HepG2 (cell line): ENCODE results near the gene MEIOB. TPM values are rescaled to one million over a fixed set of nuclear protein-coding genes. Genes with fewer than 3 reads are reported as not detected.

ENCODE experiments used
- ATAC-seq: fragments of 200-7000 bp; cut with Tn5 transposase; 3 replicates; pipeline ENCODE4 v1.9.1; 2020; ENCODE audit warnings: mild to moderate bottlenecking, moderate library complexity
- BruUV-seq: library from RNA; stranded (reverse); fragments of 400-500 nt; replicated peaks from 2 replicates; lab custom pipeline; 2021; lab: Mats Ljungman, UMichigan
- CTCF ChIA-PET: fragments of 300-600 bp; formaldehyde crosslinking; extraction: SDS; loops from one replicate; lab custom pipeline; 2021; ENCODE audit warnings: low total read pairs, inconsistent platforms, low intra/inter-chr PET ratio; lab: Yijun Ruan, JAX
- POLR2A ChIA-PET: fragments of 350-600 bp; sonication (Branson Sonifier 250); formaldehyde crosslinking; loops from one replicate; lab custom pipeline; 2020; ENCODE audit warnings: antibody characterized with exemption, inconsistent platforms; lab: Yijun Ruan, JAX
- DNase-seq: peaks from one replicate; pipeline ENCODE4 v3.0.0-alpha.2; 2015; ENCODE audit warnings: low spot score
- FAIRE-seq: peaks from 3 replicates; lab custom pipeline; 2011; peaks lifted over from hg19 to GRCh38; lab: Jason Lieb, UNC
- H2AFZ ChIP-seq: one replicate; pipeline ENCODE4 v1.6.1; 2011; ENCODE audit warnings: low read length, inconsistent platforms
- H3K27ac ChIP-seq: fragments of 300-600 bp; 3 replicates; pipeline ENCODE4 v1.8.0; 2011; ENCODE audit warnings: mixed run types, mild to moderate bottlenecking, mixed read lengths, low read length, inconsistent platforms; ENCODE audit not compliant: insufficient read depth; ENCODE audit errors: extremely low read length
- H3K27me3 ChIP-seq, 2 experiments: fragments of 200-600 bp in 1 of 2; 2 replicates in 1 of 2; 3 replicates in 1 of 2; pipeline versions ENCODE4 v1.6.0 to v1.8.0; 2011; ENCODE audit warnings: low read length in 2 of 2, mild to moderate bottlenecking in 2 of 2, moderate library complexity in 2 of 2, inconsistent platforms in 1 of 2; ENCODE audit not compliant: insufficient read depth in 2 of 2, control insufficient read depth in 1 of 2
- H3K36me3 ChIP-seq, 2 experiments: fragments of 200-600 bp in 1 of 2; replicated peaks in 1 of 2; 2 replicates in 1 of 2; 3 replicates in 1 of 2; pipeline versions ENCODE4 v1.5.1 to v1.8.0; 2011; ENCODE audit warnings: low read length in 2 of 2, inconsistent platforms in 1 of 2; ENCODE audit not compliant: insufficient read depth in 2 of 2, control insufficient read depth in 1 of 2
- H3K4me1 ChIP-seq: 2 replicates; pipeline ENCODE4 v1.5.1; 2012; ENCODE audit warnings: low read length, inconsistent platforms; ENCODE audit not compliant: insufficient read depth
- H3K4me2 ChIP-seq: 2 replicates; pipeline ENCODE4 v1.6.0; 2011; ENCODE audit warnings: low read depth, low read length, inconsistent platforms
- H3K4me3 ChIP-seq, 3 experiments: fragments of 200-600 bp in 1 of 3; sonication (generic), shearing (Covaris generic) in 1 of 3; replicated peaks in 1 of 3; 2 replicates each; pipeline ENCODE4 v1.5.1; 2011 to 2016; ENCODE audit warnings: low read length in 3 of 3, inconsistent platforms in 2 of 3, low read depth in 2 of 3, mild to moderate bottlenecking in 2 of 3, control low read depth in 1 of 3, mixed read lengths in 1 of 3; ENCODE audit not compliant: insufficient read depth in 1 of 3
- H3K79me2 ChIP-seq: one replicate; pipeline ENCODE4 v1.6.1; 2011; ENCODE audit warnings: low read length, inconsistent platforms; ENCODE audit not compliant: insufficient read depth
- H3K9ac ChIP-seq: 2 replicates; pipeline ENCODE4 v1.6.0; 2011; ENCODE audit warnings: mild to moderate bottlenecking, low read depth, low read length, inconsistent platforms; ENCODE audit not compliant: insufficient read depth
- H3K9me3 ChIP-seq: 2 replicates; pipeline ENCODE4 v1.5.1; 2012; ENCODE audit warnings: mild to moderate bottlenecking, low read length
- H4K20me1 ChIP-seq: 2 replicates; pipeline ENCODE4 v1.6.0; 2011; ENCODE audit warnings: inconsistent platforms, mild to moderate bottlenecking, low read length, moderate library complexity; ENCODE audit not compliant: insufficient read depth
- CREM ChIP-seq, 2 experiments: sonication (generic) in 1 of 2; formaldehyde crosslinking in 1 of 2; IDR thresholded peaks; 2 replicates each; pipeline versions ENCODE4 v1.4.0 to v1.6.1; 2016 to 2020; ENCODE audit warnings: antibody characterized with exemption in 1 of 2, mild to moderate bottlenecking in 1 of 2, missing genetic modification reagents in 1 of 2
- GATAD2A ChIP-seq: IDR thresholded peaks from 2 replicates; pipeline ENCODE4 v1.6.1; 2016
- HOXA3 ChIP-seq: sonication (generic); formaldehyde crosslinking; IDR thresholded peaks from 2 replicates; pipeline ENCODE4 v1.5.0; 2020; ENCODE audit warnings: missing genetic modification reagents
- ISX ChIP-seq: sonication (generic); formaldehyde crosslinking; conservative IDR thresholded peaks from 2 replicates; pipeline ENCODE4 v1.5.0; 2020; ENCODE audit warnings: missing genetic modification reagents
- KLF13 ChIP-seq: sonication (generic); formaldehyde crosslinking; IDR thresholded peaks from 2 replicates; pipeline ENCODE4 v1.4.0; 2020; ENCODE audit warnings: mild to moderate bottlenecking, missing genetic modification reagents
- KLF6 ChIP-seq: IDR thresholded peaks from 2 replicates; pipeline ENCODE4 v1.8.0; 2016; ENCODE audit warnings: missing biosample characterization, missing genetic modification reagents
- MATR3 ChIP-seq: sonication (generic); formaldehyde crosslinking; IDR thresholded peaks from 2 replicates; pipeline ENCODE4 v1.4.0; 2020; ENCODE audit warnings: missing genetic modification reagents
- RBAK ChIP-seq: sonication (generic); formaldehyde crosslinking; IDR thresholded peaks from 2 replicates; pipeline ENCODE4 v1.5.1; 2020; ENCODE audit warnings: mild to moderate bottlenecking, missing genetic modification reagents
- RFX5 ChIP-seq: IDR thresholded peaks from 2 replicates; pipeline ENCODE4 v1.6.1; 2011; ENCODE audit warnings: low read depth, low read length, improper control_type of control experiment
- YY1 ChIP-seq: IDR thresholded peaks from 2 replicates; pipeline ENCODE4 v1.6.1; 2011; ENCODE audit warnings: low read length, low read depth, moderate library complexity, mild to moderate bottlenecking; ENCODE audit not compliant: insufficient read depth, insufficient replicate concordance
- ZFP36L1 ChIP-seq: sonication (generic); formaldehyde crosslinking; IDR thresholded peaks from 2 replicates; pipeline ENCODE4 v1.8.0; 2022; ENCODE audit warnings: mild to moderate bottlenecking, missing genetic modification reagents, moderate library complexity
- ZNF207 ChIP-seq: fragments of 450-650 bp; IDR thresholded peaks from 2 replicates; pipeline ENCODE4 v1.6.1; 2016; ENCODE audit warnings: antibody characterized with exemption, borderline replicate concordance
- ZNF441 ChIP-seq: sonication (generic); formaldehyde crosslinking; IDR thresholded peaks from 2 replicates; pipeline ENCODE4 v1.7.0; 2021; ENCODE audit warnings: missing genetic modification reagents, borderline replicate concordance
- ZNF564 ChIP-seq: sonication (generic); formaldehyde crosslinking; IDR thresholded peaks from 2 replicates; pipeline ENCODE4 v1.8.1; 2023; ENCODE audit warnings: mild to moderate bottlenecking, missing genetic modification reagents
- WGBS: methylation state at CpG from one replicate; pipeline ENCODE4 v1.1.6; 2017; ENCODE audit warnings: low lambda C conversion rate; 5-methylcytosine and 5-hydroxymethylcytosine counted together
- in situ Hi-C: cut with HindIII; loops from 2 replicates; pipeline ENCODE4 v1.10.0; 2017; ENCODE audit warnings: low pct_unique_long_range_greater_than_20kb; ENCODE audit not compliant: extremely low pct_ligation_motif_present
- intact Hi-C: fragments of 100-400 bp; cut with micrococcal nuclease; formaldehyde crosslinking; loops from one replicate; pipeline ENCODE4 v1.10.0; 2022; ENCODE audit not compliant: unreplicated experiment
- polyA plus RNA-seq, 8 experiments: library from polyadenylated mRNA; depleted of rRNA in 3 of 8; stranded (reverse) in 7 of 8; unstranded in 1 of 8; fragments of >200 nt; fragmentation: Illumina TruSeq in 4 of 8; extraction: Trizol in 4 of 8; gene quantifications; 2 replicates each; pipeline versions ENCODE4 v1.2.1 to v1.2.3, GENCODE V29; 2011 to 2016; ENCODE audit warnings: low read depth in 4 of 8, missing spikeins in 1 of 8, mixed read lengths in 1 of 8; ENCODE audit not compliant: insufficient read depth in 1 of 8
- total RNA-seq, 5 experiments: library from RNA; depleted of rRNA; stranded (reverse); fragments of >200 nt; fragmentation: Illumina TruSeq; extraction: Trizol; gene quantifications; 2 replicates each; pipeline ENCODE4 v1.2.3, GENCODE V29; 2016; ENCODE audit warnings: low read depth in 1 of 5
- TF ChIP-seq, protein P1 (sequence below): sonication (generic); formaldehyde crosslinking; IDR thresholded peaks from 2 replicates; pipeline ENCODE4 v1.4.0; 2020; ENCODE audit warnings: low read depth, mild to moderate bottlenecking, missing genetic modification reagents
- TF ChIP-seq, protein P2 (sequence below): sonication (generic); formaldehyde crosslinking; IDR thresholded peaks from 2 replicates; pipeline ENCODE4 v1.5.1; 2020; ENCODE audit warnings: mild to moderate bottlenecking, moderate library complexity, missing genetic modification reagents
- TF ChIP-seq, protein P3 (sequence below): sonication (generic); formaldehyde crosslinking; conservative IDR thresholded peaks from 2 replicates; pipeline ENCODE4 v1.8.0; 2022; ENCODE audit warnings: low read depth, missing genetic modification reagents

The MEIOB gene
- total and polyA plus RNA-seq, 2 of the 13 experiments (the other 11 are each of a cell fraction or from before 2014, with no cell fraction given), result 0.17 TPM; not detected in 1

DNA sequence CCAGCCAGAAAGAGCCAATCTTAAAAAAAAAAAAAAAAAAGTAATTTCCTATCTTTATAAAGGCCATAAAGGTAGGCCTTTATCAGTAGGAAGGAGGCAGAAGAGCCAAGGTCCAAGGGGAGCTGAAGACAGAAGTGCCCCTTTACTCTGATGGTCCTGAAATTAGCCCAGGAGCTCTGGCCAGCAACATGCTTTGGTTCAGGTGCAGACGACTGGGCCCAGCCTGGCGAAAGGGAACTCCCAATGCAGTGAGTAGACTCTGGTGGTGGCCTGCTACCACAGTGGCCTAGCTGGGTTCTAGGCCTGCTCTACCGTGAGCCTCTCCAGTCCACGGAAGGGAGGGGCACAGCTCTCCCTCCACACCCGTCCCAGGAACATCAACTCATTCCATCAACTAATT is 23.1 kb upstream of the MEIOB start:
- DNase-seq (no peak), FAIRE-seq (no peak), ATAC-seq (no peak)
- ChIA-PET CTCF (no interaction called here), POLR2A (no interaction called here)
- intact Hi-C loops, result no loop called here
- TF ChIP-seq YY1, result no peak
- TF ChIP-seq ZNF441 (CRISPR knock-in tag), result no peak
- TF ChIP-seq ZNF564 (CRISPR knock-in tag), result no peak
- no peak for TF ChIP-seq GATAD2A (CRISPR knock-in tag)
- TF ChIP-seq CREM (IDR thresholded peaks at IDR 0.05), result no peak
- no peak for TF ChIP-seq CREM (CRISPR knock-in tag; IDR thresholded peaks at IDR 0.05)
- TF ChIP-seq, protein P1, sequence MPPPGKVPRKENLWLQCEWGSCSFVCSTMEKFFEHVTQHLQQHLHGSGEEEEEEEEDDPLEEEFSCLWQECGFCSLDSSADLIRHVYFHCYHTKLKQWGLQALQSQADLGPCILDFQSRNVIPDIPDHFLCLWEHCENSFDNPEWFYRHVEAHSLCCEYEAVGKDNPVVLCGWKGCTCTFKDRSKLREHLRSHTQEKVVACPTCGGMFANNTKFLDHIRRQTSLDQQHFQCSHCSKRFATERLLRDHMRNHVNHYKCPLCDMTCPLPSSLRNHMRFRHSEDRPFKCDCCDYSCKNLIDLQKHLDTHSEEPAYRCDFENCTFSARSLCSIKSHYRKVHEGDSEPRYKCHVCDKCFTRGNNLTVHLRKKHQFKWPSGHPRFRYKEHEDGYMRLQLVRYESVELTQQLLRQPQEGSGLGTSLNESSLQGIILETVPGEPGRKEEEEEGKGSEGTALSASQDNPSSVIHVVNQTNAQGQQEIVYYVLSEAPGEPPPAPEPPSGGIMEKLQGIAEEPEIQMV (CRISPR knock-in tag), result no peak
- no peak for TF ChIP-seq ZNF207
- TF ChIP-seq ZFP36L1 (CRISPR knock-in tag), result no peak
- TF ChIP-seq ISX (CRISPR knock-in tag), result no peak
- no peak for TF ChIP-seq RBAK (CRISPR knock-in tag)
- TF ChIP-seq KLF6 (CRISPR knock-in tag), result no peak
- TF ChIP-seq, protein P2, sequence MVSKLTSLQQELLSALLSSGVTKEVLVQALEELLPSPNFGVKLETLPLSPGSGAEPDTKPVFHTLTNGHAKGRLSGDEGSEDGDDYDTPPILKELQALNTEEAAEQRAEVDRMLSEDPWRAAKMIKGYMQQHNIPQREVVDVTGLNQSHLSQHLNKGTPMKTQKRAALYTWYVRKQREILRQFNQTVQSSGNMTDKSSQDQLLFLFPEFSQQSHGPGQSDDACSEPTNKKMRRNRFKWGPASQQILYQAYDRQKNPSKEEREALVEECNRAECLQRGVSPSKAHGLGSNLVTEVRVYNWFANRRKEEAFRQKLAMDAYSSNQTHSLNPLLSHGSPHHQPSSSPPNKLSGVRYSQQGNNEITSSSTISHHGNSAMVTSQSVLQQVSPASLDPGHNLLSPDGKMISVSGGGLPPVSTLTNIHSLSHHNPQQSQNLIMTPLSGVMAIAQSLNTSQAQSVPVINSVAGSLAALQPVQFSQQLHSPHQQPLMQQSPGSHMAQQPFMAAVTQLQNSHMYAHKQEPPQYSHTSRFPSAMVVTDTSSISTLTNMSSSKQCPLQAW (CRISPR knock-in tag), result no peak
- no peak for TF ChIP-seq MATR3 (CRISPR knock-in tag)
- no peak for TF ChIP-seq RFX5
- no peak for TF ChIP-seq HOXA3
- TF ChIP-seq KLF13 (CRISPR knock-in tag), result no peak
- TF ChIP-seq, protein P3, sequence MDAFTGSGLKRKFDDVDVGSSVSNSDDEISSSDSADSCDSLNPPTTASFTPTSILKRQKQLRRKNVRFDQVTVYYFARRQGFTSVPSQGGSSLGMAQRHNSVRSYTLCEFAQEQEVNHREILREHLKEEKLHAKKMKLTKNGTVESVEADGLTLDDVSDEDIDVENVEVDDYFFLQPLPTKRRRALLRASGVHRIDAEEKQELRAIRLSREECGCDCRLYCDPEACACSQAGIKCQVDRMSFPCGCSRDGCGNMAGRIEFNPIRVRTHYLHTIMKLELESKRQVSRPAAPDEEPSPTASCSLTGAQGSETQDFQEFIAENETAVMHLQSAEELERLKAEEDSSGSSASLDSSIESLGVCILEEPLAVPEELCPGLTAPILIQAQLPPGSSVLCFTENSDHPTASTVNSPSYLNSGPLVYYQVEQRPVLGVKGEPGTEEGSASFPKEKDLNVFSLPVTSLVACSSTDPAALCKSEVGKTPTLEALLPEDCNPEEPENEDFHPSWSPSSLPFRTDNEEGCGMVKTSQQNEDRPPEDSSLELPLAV, result no peak
- H3K27ac ChIP-seq, result no peak overlapping the region
- peaks cover 4% of the 10 kb centered on the region for H3K4me1 ChIP-seq
- peaks cover 2 to 48% of the 10 kb centered on the region in 2 experiments; a peak in 4 of 5 replicates for H3K27me3 ChIP-seq
- no peak overlapping the region for H3K4me2 ChIP-seq
- H3K9ac ChIP-seq, result no peak overlapping the region
- no peaks in the 10 kb centered on the region for H4K20me1 ChIP-seq
- no peak overlapping the region for H3K4me3 ChIP-seq
- WGBS, result no CpG with 5 or more reads among the region's 5 CpGs
- in situ Hi-C loops, result no loop called here
- H2AFZ ChIP-seq, result no peak overlapping the region
- H3K9me3 ChIP-seq, result no peaks in the 10 kb centered on the region
- H3K79me2 ChIP-seq, result no peaks in the 10 kb centered on the region
- no peaks in the 10 kb centered on the region for H3K36me3 ChIP-seq
- BruUV-seq, result no TSS peak
